ENCODE data around the gene NPAS3. TPM values are rescaled to one million over a fixed set of nuclear protein-coding genes. Genes with fewer than 3 reads are reported as not detected.

Gene NPAS3
- total and polyA plus RNA-seq, 2 donors (not counting 1 experiment from before 2014, with no cell fraction given) = 0.10 to 0.50 TPM

- Histone ChIP-seq H3K4me1 (ENCODE audit: control insufficient read depth, extremely low read depth, insufficient read depth, low read length) (no peaks in the 10 kb centered on the region), H3K36me3 (ENCODE audit: control insufficient read depth, insufficient read depth, low read length) (no peaks in the 10 kb centered on the region), H3K4me2 (ENCODE audit: extremely low read depth, insufficient read depth, low read length) (no peak overlapping the region), H3K79me2 (ENCODE audit: control insufficient read depth, insufficient read depth, low read length) (no peaks in the 10 kb centered on the region), H4K20me1 (ENCODE audit: control insufficient read depth, extremely low read depth, insufficient read depth, low read length) (no peaks in the 10 kb centered on the region), H2AFZ (ENCODE audit: low read length) (no peak overlapping the region), H3K4me3 (replicated peaks in 1 of 4; ENCODE audit: control extremely low read depth in 1 of 4, insufficient read depth in 1 of 4, low read depth in 3 of 4, low read length in 4 of 4) (no peak overlapping the region), H3K27ac (ENCODE audit: insufficient read depth, low read length) (no peak overlapping the region), H3K9ac (ENCODE audit: insufficient read depth, low read length) (no peak overlapping the region), H3K9me3 (ENCODE audit: control insufficient read depth, insufficient read depth, low read depth, low read length) (no peaks in the 10 kb centered on the region), H3K27me3 (ENCODE audit: control insufficient read depth, insufficient read depth, low read length) (no peaks in the 10 kb centered on the region)
- TF ChIP-seq CTCF (conservative IDR thresholded peaks at IDR 0.05 in 1 of 2, IDR thresholded peaks at IDR 0.05 in 1 of 2; ENCODE audit: low read depth in 1 of 2, low read length in 2 of 2) = no peak
- no peak for TF ChIP-seq EZH2 (IDR thresholded peaks at IDR 0.05; ENCODE audit: low read length, missing control alignments)
- no peak for DNase-seq (ENCODE audit: low read depth in 2 of 2)
Measured at GRCh38 chr14:33480887-33481184, 542.2 kb downstream of the NPAS3 start.

GRCh38 chr14:33483110-33483509, 544.4 kb downstream of the NPAS3 start:
- Histone ChIP-seq H3K27ac (ENCODE audit: insufficient read depth, low read length) (no peak overlapping the region), H3K4me2 (ENCODE audit: extremely low read depth, insufficient read depth, low read length) (no peak overlapping the region), H3K9ac (ENCODE audit: insufficient read depth, low read length) (no peak overlapping the region), H3K4me1 (ENCODE audit: control insufficient read depth, extremely low read depth, insufficient read depth, low read length) (no peaks in the 10 kb centered on the region), H3K4me3 (replicated peaks in 1 of 4; ENCODE audit: control extremely low read depth in 1 of 4, insufficient read depth in 1 of 4, low read depth in 3 of 4, low read length in 4 of 4) (no peak overlapping the region), H3K27me3 (ENCODE audit: control insufficient read depth, insufficient read depth, low read length) (no peaks in the 10 kb centered on the region), H3K79me2 (ENCODE audit: control insufficient read depth, insufficient read depth, low read length) (no peaks in the 10 kb centered on the region), H3K9me3 (ENCODE audit: control insufficient read depth, insufficient read depth, low read depth, low read length) (no peaks in the 10 kb centered on the region), H2AFZ (ENCODE audit: low read length) (no peak overlapping the region), H3K36me3 (ENCODE audit: control insufficient read depth, insufficient read depth, low read length) (no peaks in the 10 kb centered on the region), H4K20me1 (ENCODE audit: control insufficient read depth, extremely low read depth, insufficient read depth, low read length) (no peaks in the 10 kb centered on the region)
- no peak for DNase-seq (ENCODE audit: low read depth in 2 of 2)
- TF ChIP-seq EZH2 (IDR thresholded peaks at IDR 0.05; ENCODE audit: low read length, missing control alignments) (no peak), CTCF (conservative IDR thresholded peaks at IDR 0.05 in 1 of 2, IDR thresholded peaks at IDR 0.05 in 1 of 2; ENCODE audit: low read depth in 1 of 2, low read length in 2 of 2) (no peak)

GRCh38 chr14:33483541-33483940, 544.9 kb downstream of the NPAS3 start:
- Histone ChIP-seq H3K9ac (ENCODE audit: insufficient read depth, low read length) (no peak overlapping the region), H3K4me1 (ENCODE audit: control insufficient read depth, extremely low read depth, insufficient read depth, low read length) (no peaks in the 10 kb centered on the region), H3K9me3 (ENCODE audit: control insufficient read depth, insufficient read depth, low read depth, low read length) (no peaks in the 10 kb centered on the region), H3K27ac (ENCODE audit: insufficient read depth, low read length) (no peak overlapping the region), H3K79me2 (ENCODE audit: control insufficient read depth, insufficient read depth, low read length) (no peaks in the 10 kb centered on the region), H2AFZ (ENCODE audit: low read length) (no peak overlapping the region), H3K4me2 (ENCODE audit: extremely low read depth, insufficient read depth, low read length) (no peak overlapping the region), H3K4me3 (replicated peaks in 1 of 4; ENCODE audit: control extremely low read depth in 1 of 4, insufficient read depth in 1 of 4, low read depth in 3 of 4, low read length in 4 of 4) (no peak overlapping the region), H3K27me3 (ENCODE audit: control insufficient read depth, insufficient read depth, low read length) (no peaks in the 10 kb centered on the region), H3K36me3 (ENCODE audit: control insufficient read depth, insufficient read depth, low read length) (no peaks in the 10 kb centered on the region), H4K20me1 (ENCODE audit: control insufficient read depth, extremely low read depth, insufficient read depth, low read length) (no peaks in the 10 kb centered on the region)
- TF ChIP-seq EZH2 (IDR thresholded peaks at IDR 0.05; ENCODE audit: low read length, missing control alignments) (no peak), CTCF (conservative IDR thresholded peaks at IDR 0.05 in 1 of 2, IDR thresholded peaks at IDR 0.05 in 1 of 2; ENCODE audit: low read depth in 1 of 2, low read length in 2 of 2) (no peak)
- DNase-seq (ENCODE audit: low read depth in 2 of 2) = no peak
